GM12891 (cell line): Measurements from ENCODE around the gene CAMTA1.

Experiments
- DNase-seq: peaks from one replicate; pipeline ENCODE4 v3.0.0; 2011; ENCODE audit warnings: low spot score; ENCODE audit not compliant: insufficient read length
- FAIRE-seq: peaks from 2 replicates; lab custom pipeline; 2011; peaks lifted over from hg19 to GRCh38; lab: Jason Lieb, UNC
- PAX5 ChIP-seq: IDR thresholded peaks from 2 replicates; pipeline ENCODE4 v1.6.1; 2011; ENCODE audit warnings: low read length, moderate library complexity, mild to moderate bottlenecking; ENCODE audit not compliant: insufficient read depth, severe bottlenecking
- POLR2A ChIP-seq: IDR thresholded peaks from 2 replicates; pipeline ENCODE4 v1.6.1; 2011; ENCODE audit warnings: low read depth, low read length, control low read depth
- POLR2AphosphoS5 ChIP-seq: IDR thresholded peaks from 2 replicates; pipeline ENCODE4 v1.6.1; 2011; ENCODE audit warnings: low read depth, low read length, control low read depth
- POU2F2 ChIP-seq: IDR thresholded peaks from 2 replicates; pipeline ENCODE4 v1.6.1; 2011; ENCODE audit warnings: low read depth, mild to moderate bottlenecking, control low read depth, low read length, moderate library complexity
- SPI1 ChIP-seq: IDR thresholded peaks from 2 replicates; pipeline ENCODE4 v1.6.1; 2011; ENCODE audit warnings: low read depth, low read length, control low read depth
- TAF1 ChIP-seq: IDR thresholded peaks from 2 replicates; pipeline ENCODE4 v1.6.1; 2011; ENCODE audit warnings: low read depth, low read length, control low read depth

Gene CAMTA1

GRCh38 chr1:7116001-7116400, 330.7 kb downstream of the CAMTA1 start:
- TF ChIP-seq PAX5 (no peak), SPI1 (no peak), POLR2A (no peak), POU2F2 (no peak), TAF1 (no peak), POLR2AphosphoS5 (no peak)
- no peak for FAIRE-seq
- DNase-seq: no peak

- FAIRE-seq: no peak
- no peak for TF ChIP-seq POLR2AphosphoS5
- no peak for TF ChIP-seq PAX5
- TF ChIP-seq SPI1: no peak
- DNase-seq: no peak
Observed at GRCh38 chr1:7117399-7118281, 332.4 kb downstream of the CAMTA1 start.

GRCh38 chr1:7119156-7119555, 333.9 kb downstream of the CAMTA1 start:
- TF ChIP-seq POU2F2: no peak
- DNase-seq (no peak), FAIRE-seq (no peak)

DNA sequence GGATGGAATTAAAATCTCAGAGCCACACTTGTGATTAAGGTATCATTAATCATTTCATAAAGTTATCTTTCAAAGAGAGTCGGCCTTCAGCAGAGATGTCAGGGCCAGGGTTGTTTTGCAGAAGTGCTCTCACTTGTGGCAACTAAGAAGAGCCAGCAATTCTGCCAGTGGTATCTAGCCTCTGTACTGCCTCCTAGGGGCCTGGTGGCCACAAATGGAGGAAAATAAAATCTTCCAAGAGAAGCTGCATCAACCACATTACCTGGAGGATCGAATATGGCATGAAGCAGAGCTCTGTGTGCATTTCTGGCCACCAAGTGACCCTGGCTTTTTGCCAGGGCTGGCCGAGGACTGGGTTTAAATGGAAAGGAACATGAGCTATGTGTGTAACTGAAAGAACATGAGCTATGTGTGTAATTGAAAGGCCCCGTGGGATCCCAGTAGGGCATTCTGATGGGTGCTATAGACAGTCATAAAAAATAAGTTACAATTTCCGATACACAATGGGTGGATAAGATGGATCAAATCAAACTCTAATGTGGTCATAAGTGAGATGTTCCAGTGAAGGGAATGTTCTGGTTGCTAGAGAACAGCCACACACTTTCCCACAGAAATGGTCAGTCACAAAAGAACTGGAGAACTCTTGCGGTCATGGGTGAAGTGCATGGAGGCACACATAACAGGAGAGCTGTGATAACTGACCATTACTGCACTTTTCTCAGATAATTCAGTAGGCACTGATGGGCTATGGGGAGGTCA, 335.8 kb downstream of the CAMTA1 start:
- FAIRE-seq (no peak), DNase-seq (no peak)
- TF ChIP-seq POLR2A (no peak), TAF1 (no peak), PAX5 (no peak), POLR2AphosphoS5 (no peak), POU2F2 (no peak), SPI1 (no peak)

DNA sequence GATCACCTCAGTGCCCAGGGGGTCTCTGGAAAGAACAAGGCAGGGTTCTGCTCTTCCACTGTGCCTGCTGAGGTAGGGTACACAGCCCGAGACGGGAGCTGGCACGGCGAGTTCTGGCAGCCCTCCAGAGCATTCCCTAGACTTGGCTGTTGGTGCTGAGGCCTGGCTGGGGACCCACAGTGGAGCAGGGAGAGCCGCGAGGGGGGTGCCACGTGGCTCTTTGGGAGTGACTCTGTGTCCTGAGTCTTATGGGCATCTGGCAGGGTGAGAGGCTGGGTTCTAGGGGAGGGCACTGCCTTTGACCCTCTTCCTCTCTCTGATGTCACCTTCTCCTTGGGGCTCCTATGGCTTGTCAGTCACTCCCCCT, 336.4 kb downstream of the CAMTA1 start:
- DNase-seq (no peak), FAIRE-seq (no peak)
- no peak for TF ChIP-seq POU2F2
- TF ChIP-seq SPI1: no peak
- no peak for TF ChIP-seq PAX5
- no peak for TF ChIP-seq POLR2AphosphoS5
- TF ChIP-seq POLR2A: no peak
- no peak for TF ChIP-seq TAF1

- FAIRE-seq (no peak), DNase-seq (no peak)
- TF ChIP-seq POLR2AphosphoS5: no peak
- no peak for TF ChIP-seq PAX5
- TF ChIP-seq TAF1: no peak
- TF ChIP-seq POLR2A: no peak
- TF ChIP-seq SPI1: no peak
- TF ChIP-seq POU2F2: no peak
Observed at GRCh38 chr1:7127322-7128075, 342.2 kb downstream of the CAMTA1 start.

DNA sequence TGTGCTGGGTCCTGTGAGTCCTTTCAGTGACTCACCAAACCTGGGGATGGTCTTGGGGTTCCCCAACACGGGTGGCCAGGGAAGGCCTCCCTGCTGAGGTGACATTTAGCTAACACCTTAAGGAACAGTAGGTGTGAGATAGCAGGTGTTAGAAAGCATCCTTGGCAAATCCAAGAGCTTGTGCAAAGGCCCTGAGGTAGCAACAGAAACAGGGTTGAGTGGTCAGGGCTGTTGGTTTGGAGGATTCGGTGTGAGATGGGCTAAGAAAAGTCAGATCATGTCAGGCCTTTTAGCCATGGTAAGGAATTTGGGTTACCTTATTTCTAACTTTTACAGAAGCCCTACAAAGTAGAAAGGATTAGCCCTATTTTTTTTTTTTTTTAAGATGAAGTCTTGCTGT, 343.0 kb downstream of the CAMTA1 start:
- FAIRE-seq: no peak
- no peak for TF ChIP-seq TAF1
- no peak for TF ChIP-seq POLR2AphosphoS5
- TF ChIP-seq PAX5: no peak
- DNase-seq: no peak

GRCh38 chr1:7130127-7130526, 344.9 kb downstream of the CAMTA1 start:
- DNase-seq (no peak), FAIRE-seq (no peak)
- TF ChIP-seq SPI1 (no peak), POLR2AphosphoS5 (no peak), PAX5 (no peak), TAF1 (no peak), POU2F2 (no peak), POLR2A (no peak)

GRCh38 chr1:7135493-7135892, 350.2 kb downstream of the CAMTA1 start:
- no peak for FAIRE-seq
- no peak for DNase-seq

More at GRCh38 chr1:7135493-7135892, 350.2 kb downstream of the CAMTA1 start:
- TF ChIP-seq SPI1: no peak
- TF ChIP-seq PAX5: no peak
- TF ChIP-seq POU2F2: no peak
- TF ChIP-seq POLR2AphosphoS5: no peak
- no peak for TF ChIP-seq POLR2A
- no peak for TF ChIP-seq TAF1
